NCI-H460 (cell line): ENCODE measurements around the gene NUP50. TPM values are rescaled to one million over a fixed set of nuclear protein-coding genes. Genes with fewer than 3 reads are reported as not detected.
"Not testable (repeated sequence)": the region's sequence is repeated elsewhere in the genome, so short reads cannot be mapped to it uniquely, and the experiment has no call there.

Experiments used
- DNase-seq: peaks from one replicate; pipeline ENCODE4 v3.0.0-alpha.2; 2016; ENCODE audit warnings: low read depth; ENCODE audit errors: extremely low read depth
- total RNA-seq: library from RNA; depleted of rRNA; stranded (reverse); fragments of >200 nt; shearing (Covaris generic); gene quantifications from 2 replicates; pipeline ENCODE4 v1.2.3, GENCODE V29; 2014

NUP50 gene
- total RNA-seq, 1 experiment from 2014 or later: 51.6 TPM

GRCh38 chr22:45159652-45160462 is 3.9 kb upstream of the NUP50 start:
- no peak for DNase-seq

GRCh38 chr22:45162531-45162930 is 1.2 kb upstream of the NUP50 start:
- DNase-seq: no peak

- DNase-seq: no peak
These were observed 650 bp upstream of the NUP50 start for GRCh38 chr22:45163099-45163450.

GRCh38 chr22:45164270-45165088 is 754 bp downstream of the NUP50 start:
- DNase-seq: no peak

- DNase-seq: no peak
These were observed 3.2 kb downstream of the NUP50 start for GRCh38 chr22:45166932-45167331.

- DNase-seq: no peak
These were observed 6.1 kb downstream of the NUP50 start for GRCh38 chr22:45169591-45170466.

- DNase-seq: no peak
These were observed 8.1 kb downstream of the NUP50 start for GRCh38 chr22:45171830-45172229.

GRCh38 chr22:45172881-45173585 is 9.3 kb downstream of the NUP50 start:
- no peak for DNase-seq

GRCh38 chr22:45179276-45180049 is 15.7 kb downstream of the NUP50 start:
- DNase-seq: no peak

- DNase-seq: no peak
These were observed 16.5 kb downstream of the NUP50 start for GRCh38 chr22:45180146-45180679.

GRCh38 chr22:45181240-45181639 is 17.5 kb downstream of the NUP50 start:
- no peak for DNase-seq

GRCh38 chr22:45181766-45182165 is 18.0 kb downstream of the NUP50 start:
- no peak for DNase-seq

- no peak for DNase-seq
These were observed 20.2 kb downstream of the NUP50 start for GRCh38 chr22:45183974-45184373.

GRCh38 chr22:45185718-45186514 is 22.2 kb downstream of the NUP50 start:
- no peak for DNase-seq

- no peak for DNase-seq
These were observed 24.2 kb downstream of the NUP50 start for GRCh38 chr22:45187891-45188290.

- DNase-seq: no peak
These were observed 25.1 kb downstream of the NUP50 start for GRCh38 chr22:45188779-45189178.

GRCh38 chr22:45190202-45190872 is 26.6 kb downstream of the NUP50 start:
- no peak for DNase-seq

- not testable (repeated sequence) for DNase-seq
These were observed 28.0 kb downstream of the NUP50 start for GRCh38 chr22:45191746-45192145.
